Endothelial cell of umbilical vein (primary cell): ENCODE results near the gene SLA2.

Experiments used
- EZH2 ChIP-seq: IDR thresholded peaks from 2 replicates; pipeline ENCODE4 v1.6.1; 2012; ENCODE audit warnings: borderline replicate concordance, low read depth, mild to moderate bottlenecking, moderate library complexity, low read length, inconsistent platforms; ENCODE audit not compliant: severe bottlenecking
- JUN ChIP-seq: IDR thresholded peaks from 2 replicates; pipeline ENCODE4 v1.6.1; 2011; ENCODE audit warnings: borderline replicate concordance, low read depth; ENCODE audit not compliant: insufficient read length, insufficient read depth
- TF ChIP-seq, protein P1 (sequence below), 2 donors: IDR thresholded peaks; 1 replicate in 1 of 2; 2 replicates in 1 of 2; pipeline ENCODE4 v1.5.1; 2011; ENCODE audit warnings: low read length in 2 of 2, mild to moderate bottlenecking in 2 of 2, moderate library complexity in 2 of 2, control low read depth in 1 of 2, inconsistent platforms in 1 of 2, low read depth in 1 of 2; ENCODE audit not compliant: insufficient read depth in 1 of 2; ENCODE audit errors: extremely low read depth in 1 of 2

DNA sequence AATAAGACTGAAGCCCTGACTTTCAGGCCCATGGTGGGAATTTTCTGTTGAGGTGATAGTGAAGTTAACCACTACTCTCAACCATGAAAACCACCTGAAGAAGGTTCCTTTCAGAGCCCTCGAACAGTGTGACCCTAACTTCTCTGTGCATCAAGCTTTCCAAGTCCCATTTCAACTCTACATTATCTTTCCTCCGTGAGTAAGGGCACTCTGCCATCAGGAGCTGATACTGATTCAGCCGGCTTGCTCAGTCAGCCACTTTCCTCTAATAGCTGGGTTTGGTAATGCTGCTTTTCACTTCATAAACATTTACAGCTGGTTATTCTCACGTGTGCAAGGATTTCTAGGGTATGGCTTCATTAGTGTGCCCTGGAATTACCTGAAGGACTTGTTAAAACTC lies 10.7 kb upstream of the SLA2 start:
- TF ChIP-seq EZH2 (no peak), JUN (no peak)
- TF ChIP-seq, protein P1, sequence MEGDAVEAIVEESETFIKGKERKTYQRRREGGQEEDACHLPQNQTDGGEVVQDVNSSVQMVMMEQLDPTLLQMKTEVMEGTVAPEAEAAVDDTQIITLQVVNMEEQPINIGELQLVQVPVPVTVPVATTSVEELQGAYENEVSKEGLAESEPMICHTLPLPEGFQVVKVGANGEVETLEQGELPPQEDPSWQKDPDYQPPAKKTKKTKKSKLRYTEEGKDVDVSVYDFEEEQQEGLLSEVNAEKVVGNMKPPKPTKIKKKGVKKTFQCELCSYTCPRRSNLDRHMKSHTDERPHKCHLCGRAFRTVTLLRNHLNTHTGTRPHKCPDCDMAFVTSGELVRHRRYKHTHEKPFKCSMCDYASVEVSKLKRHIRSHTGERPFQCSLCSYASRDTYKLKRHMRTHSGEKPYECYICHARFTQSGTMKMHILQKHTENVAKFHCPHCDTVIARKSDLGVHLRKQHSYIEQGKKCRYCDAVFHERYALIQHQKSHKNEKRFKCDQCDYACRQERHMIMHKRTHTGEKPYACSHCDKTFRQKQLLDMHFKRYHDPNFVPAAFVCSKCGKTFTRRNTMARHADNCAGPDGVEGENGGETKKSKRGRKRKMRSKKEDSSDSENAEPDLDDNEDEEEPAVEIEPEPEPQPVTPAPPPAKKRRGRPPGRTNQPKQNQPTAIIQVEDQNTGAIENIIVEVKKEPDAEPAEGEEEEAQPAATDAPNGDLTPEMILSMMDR (IDR thresholded peaks at IDR 0.05; ENCODE audit: extremely low read depth in 1 of 2, insufficient read depth in 1 of 2, low read depth in 1 of 2, low read length in 2 of 2) = no peak
